Activated CD4-positive, alpha-beta memory T cell treated with anti-CD3 and anti-CD28 coated beads for 36 hours (primary cell): ENCODE data around the gene TRAPPC6A. TPM values are rescaled to one million over a fixed set of nuclear protein-coding genes. Genes with fewer than 3 reads are reported as not detected.

Experiments
- CTCF ChIA-PET: fragments of 350-600 bp; sonication (Branson Sonifier 250); formaldehyde crosslinking; loops from one replicate; lab custom pipeline; 2021; ENCODE audit warnings: antibody characterized with exemption, inconsistent platforms; lab: Charles Lee
- POLR2A ChIA-PET: fragments of 350-600 bp; sonication (Branson Sonifier 250); formaldehyde crosslinking; loops from one replicate; lab custom pipeline; 2021; ENCODE audit warnings: antibody characterized with exemption; lab: Charles Lee
- DNase-seq: peaks from one replicate; pipeline ENCODE4 v3.0.0-alpha.2; 2020
- H3K27ac Mint-ChIP-seq: one replicate; pipeline ENCODE4 v1.8.0; 2021; ENCODE audit warnings: mixed read lengths
- H3K27me3 Mint-ChIP-seq: one replicate; pipeline ENCODE4 v1.8.0; 2021; ENCODE audit warnings: mixed read lengths
- H3K36me3 Mint-ChIP-seq: one replicate; pipeline ENCODE4 v1.8.0; 2021; ENCODE audit warnings: mixed read lengths
- H3K4me1 Mint-ChIP-seq: one replicate; pipeline ENCODE4 v1.8.0; 2021; ENCODE audit warnings: low read depth, mixed read lengths
- H3K4me3 Mint-ChIP-seq: one replicate; pipeline ENCODE4 v1.8.0; 2021; ENCODE audit warnings: mild to moderate bottlenecking, mixed read lengths
- H3K9me3 Mint-ChIP-seq: one replicate; pipeline ENCODE4 v1.8.0; 2021; ENCODE audit warnings: mixed read lengths
- intact Hi-C: fragments of 100-400 bp; cut with micrococcal nuclease; formaldehyde crosslinking; loops from one replicate; pipeline ENCODE4 v1.15.1; 2023
- total RNA-seq, 2 experiments: library from RNA; stranded (reverse); gene quantifications; one replicate each; pipeline ENCODE4 v1.2.3, GENCODE V29; 2021

The TRAPPC6A gene
- total RNA-seq, 2 experiments from 2014 or later = 35.1 to 39.9 TPM

- DNase-seq = no peak
- ChIA-PET POLR2A (no interaction called here), CTCF (no interaction called here)
- Mint-ChIP-seq H3K4me3 (peak overlapping the region; percentile 50), H3K27ac (no peak overlapping the region), H3K36me3 (peaks cover 5% of the 10 kb centered on the region), H3K27me3 (no peaks in the 10 kb centered on the region), H3K4me1 (peaks cover 28% of the 10 kb centered on the region), H3K9me3 (no peaks in the 10 kb centered on the region)
- intact Hi-C loops = no loop called here
These were observed 2.9 kb upstream of the TRAPPC6A start for GRCh38 chr19:45180936-45181335.

GRCh38 chr19:45179892-45180370 is 1.9 kb upstream of the TRAPPC6A start:
- ChIA-PET CTCF (no interaction called here), POLR2A (interaction anchor here (2.9 kb wide), 1 partner anchor 16 kb away, joined by 15 read pairs; no protein-coding TSS in a partner anchor)
- Mint-ChIP-seq H3K27ac (peak overlapping the region; percentile 33), H3K4me3 (peak overlapping the region; percentile 94), H3K36me3 (peaks cover 5% of the 10 kb centered on the region), H3K27me3 (no peaks in the 10 kb centered on the region), H3K4me1 (peaks cover 35% of the 10 kb centered on the region), H3K9me3 (no peaks in the 10 kb centered on the region)
- intact Hi-C loops = loop anchor here (5.0 to 10.0 kb wide), 4 partner anchors 103 to 428 kb away; partner anchors contain the start of genes GEMIN7, PPM1N, RTN2 and ZNF296
- DNase-seq = no peak

- Mint-ChIP-seq H3K27ac (peak overlapping the region; percentile 92), H3K36me3 (peaks cover 5% of the 10 kb centered on the region), H3K4me1 (peaks cover 34% of the 10 kb centered on the region), H3K9me3 (no peaks in the 10 kb centered on the region), H3K4me3 (peak overlapping the region; percentile 94), H3K27me3 (no peaks in the 10 kb centered on the region)
- POLR2A ChIA-PET = interaction anchor here (1.2 to 2.9 kb wide), 6 partner anchors 13 to 177 kb away, joined by 3 to 15 read pairs (median 8); partner anchors contain the start of gene PPP1R37
- DNase-seq = peak; percentile 53
- CTCF ChIA-PET = interaction anchor here (1.1 to 1.7 kb wide), 7 partner anchors 8 to 300 kb away, joined by 3 to 8 read pairs (median 4); partner anchors contain the start of genes PPP1R37 and TOMM40
- intact Hi-C loops = loop anchor here (5.0 to 10.0 kb wide), 4 partner anchors 102 to 427 kb away; partner anchors contain the start of genes GEMIN7, PPM1N, RTN2 and ZNF296
These were observed 1.2 kb upstream of the TRAPPC6A start for GRCh38 chr19:45179072-45179891.

GRCh38 chr19:45178262-45179071 is 430 bp upstream of the TRAPPC6A start, which contains the start of gene BLOC1S3:
Gene BLOC1S3, plus strand, starts transcription at chr19:45178784. Its CDS starts 513 bp downstream, at chr19:45179297.
- peaks cover 40% of the 10 kb centered on the region for H3K4me1 Mint-ChIP-seq
- peak within 1 kb of the TSS; percentile 92 for H3K27ac Mint-ChIP-seq
- intact Hi-C loops = loop anchor here (1.0 to 10.0 kb wide), 9 partner anchors 86 to 514 kb away; partner anchors contain the start of genes ERCC2, GEMIN7, PPM1N and QPCTL
- CTCF ChIA-PET = interaction anchor here (0.6 to 1.7 kb wide), 10 partner anchors 9 to 300 kb away, joined by 3 to 8 read pairs (median 4); partner anchors contain the start of genes PPP1R37 and TOMM40
- H3K4me3 Mint-ChIP-seq = peak within 1 kb of the TSS; percentile 94
- no peaks in the 10 kb centered on the region for H3K27me3 Mint-ChIP-seq
- no peaks in the 10 kb centered on the region for H3K9me3 Mint-ChIP-seq
- POLR2A ChIA-PET = interaction anchor here (0.9 to 2.9 kb wide), 8 partner anchors 12 to 176 kb away, joined by 3 to 15 read pairs (median 6); partner anchors contain the start of genes GEMIN7 and PPP1R37
- DNase-seq = peak; percentile 100
- H3K36me3 Mint-ChIP-seq = peaks cover 5% of the 10 kb centered on the region

GRCh38 chr19:45175515-45176345 is 2.3 kb downstream of the TRAPPC6A start:
- CTCF ChIA-PET = no interaction called here
- Mint-ChIP-seq H3K9me3 (no peaks in the 10 kb centered on the region), H3K36me3 (peaks cover 2% of the 10 kb centered on the region), H3K27ac (peak overlapping the region; percentile 11), H3K4me3 (no peak overlapping the region), H3K4me1 (peaks cover 52% of the 10 kb centered on the region), H3K27me3 (no peaks in the 10 kb centered on the region)
- POLR2A ChIA-PET = no interaction called here
- intact Hi-C loops = loop anchor here (5.0 to 10.0 kb wide), 4 partner anchors 98 to 423 kb away; partner anchors contain the start of genes GEMIN7, PPM1N, RTN2 and ZNF296
- DNase-seq = no peak

- H3K9me3 Mint-ChIP-seq = no peaks in the 10 kb centered on the region
- no peak overlapping the region for H3K27ac Mint-ChIP-seq
- no peak for DNase-seq
- H3K36me3 Mint-ChIP-seq = no peaks in the 10 kb centered on the region
- POLR2A ChIA-PET = no interaction called here
- intact Hi-C loops = loop anchor here (10.0 kb wide), 1 partner anchor 321 kb away; the partner anchor contains the start of genes PPM1N and RTN2
- peaks cover 54% of the 10 kb centered on the region for H3K4me1 Mint-ChIP-seq
- CTCF ChIA-PET = no interaction called here
- H3K27me3 Mint-ChIP-seq = no peaks in the 10 kb centered on the region
- no peak overlapping the region for H3K4me3 Mint-ChIP-seq
These were observed 4.2 kb downstream of the TRAPPC6A start for GRCh38 chr19:45173816-45174215.

GRCh38 chr19:45172611-45173208 is 5.3 kb downstream of the TRAPPC6A start:
- no peaks in the 10 kb centered on the region for H3K27me3 Mint-ChIP-seq
- no peaks in the 10 kb centered on the region for H3K36me3 Mint-ChIP-seq
- H3K4me1 Mint-ChIP-seq = peaks cover 53% of the 10 kb centered on the region
- ChIA-PET POLR2A (interaction anchor here (1.0 kb wide), 1 partner anchor 8 kb away, joined by 5 read pairs; no protein-coding TSS in a partner anchor), CTCF (interaction anchor here (1.3 kb wide), 2 partner anchors 80 to 306 kb away, joined by 3 to 4 read pairs; partner anchors contain the start of gene PPP1R37)
- H3K4me3 Mint-ChIP-seq = no peak overlapping the region
- intact Hi-C loops = loop anchor here (10.0 kb wide), 1 partner anchor 322 kb away; the partner anchor contains the start of genes PPM1N and RTN2
- no peaks in the 10 kb centered on the region for H3K9me3 Mint-ChIP-seq
- H3K27ac Mint-ChIP-seq = peak overlapping the region; percentile 96
- DNase-seq = no peak

- DNase-seq = peak; percentile 42
These were observed 5.9 kb downstream of the TRAPPC6A start for GRCh38 chr19:45172173-45172572.

GRCh38 chr19:45171211-45171623 is 6.8 kb downstream of the TRAPPC6A start:
- Mint-ChIP-seq H3K27ac (peak overlapping the region; percentile 96), H3K4me1 (peaks cover 47% of the 10 kb centered on the region), H3K27me3 (no peaks in the 10 kb centered on the region), H3K36me3 (no peaks in the 10 kb centered on the region), H3K9me3 (no peaks in the 10 kb centered on the region), H3K4me3 (peak overlapping the region; percentile 52)
- ChIA-PET CTCF (no interaction called here), POLR2A (no interaction called here)
- DNase-seq = peak; percentile 77
- intact Hi-C loops = loop anchor here (10.0 kb wide), 1 partner anchor 324 kb away; the partner anchor contains the start of genes PPM1N and RTN2

More at GRCh38 chr19:45172173-45172572, 5.9 kb downstream of the TRAPPC6A start:
- Mint-ChIP-seq H3K36me3 (no peaks in the 10 kb centered on the region), H3K27me3 (no peaks in the 10 kb centered on the region), H3K4me1 (peaks cover 50% of the 10 kb centered on the region), H3K27ac (peak overlapping the region; percentile 96), H3K9me3 (no peaks in the 10 kb centered on the region), H3K4me3 (no peak overlapping the region)
- POLR2A ChIA-PET = interaction anchor here (1.0 kb wide), 1 partner anchor 8 kb away, joined by 5 read pairs; no protein-coding TSS in a partner anchor
- intact Hi-C loops = loop anchor here (10.0 kb wide), 1 partner anchor 323 kb away; the partner anchor contains the start of genes PPM1N and RTN2
- CTCF ChIA-PET = interaction anchor here (1.3 kb wide), 2 partner anchors 80 to 307 kb away, joined by 3 to 4 read pairs; partner anchors contain the start of gene PPP1R37
